Measurements from ENCODE around the gene SIL1. TPM values are rescaled to one million over a fixed set of nuclear protein-coding genes. Genes with fewer than 3 reads are reported as not detected.

SIL1 gene
- total and polyA plus RNA-seq, 2 of the 13 experiments (the other 11 are each of a cell fraction or from before 2014, with no cell fraction given), result 26.0 to 30.0 TPM

- POLR2A ChIA-PET, result no interaction called here
Observed at GRCh38 chr5:139162448-139162847, 35.7 kb downstream of the SIL1 start.

More at GRCh38 chr5:139162448-139162847, 35.7 kb downstream of the SIL1 start:
- FAIRE-seq, result no peak
- Histone ChIP-seq H2AFZ (ENCODE audit: low read length) (no peak overlapping the region), H3K79me2 (ENCODE audit: insufficient read depth, low read length) (no peaks in the 10 kb centered on the region), H3K36me3 (replicated peaks in 1 of 2; ENCODE audit: control insufficient read depth in 1 of 2, insufficient read depth in 2 of 2, low read length in 2 of 2) (no peaks in the 10 kb centered on the region), H3K4me2 (ENCODE audit: low read depth, low read length) (no peak overlapping the region), H3K9me3 (ENCODE audit: low read length) (no peaks in the 10 kb centered on the region), H3K4me3 (replicated peaks in 1 of 3; ENCODE audit: insufficient read depth in 1 of 3, low read depth in 2 of 3, low read length in 3 of 3) (no peak overlapping the region), H3K9ac (ENCODE audit: insufficient read depth, low read depth, low read length) (no peak overlapping the region), H3K27ac (ENCODE audit: extremely low read length, insufficient read depth, low read length) (no peak overlapping the region), H4K20me1 (ENCODE audit: insufficient read depth, low read length) (no peaks in the 10 kb centered on the region), H3K27me3 (ENCODE audit: control insufficient read depth in 1 of 2, insufficient read depth in 2 of 2, low read length in 2 of 2) (no peaks in the 10 kb centered on the region), H3K4me1 (ENCODE audit: insufficient read depth, low read length) (no peaks in the 10 kb centered on the region)
- ATAC-seq, result no peak
- DNase-seq (ENCODE audit: low spot score), result no peak
- in situ Hi-C loops (cut with HindIII; ENCODE audit: extremely low pct_ligation_motif_present, low pct_unique_long_range_greater_than_20kb) (no loop called here), intact Hi-C loops (cut with micrococcal nuclease; ENCODE audit: unreplicated experiment) (no loop called here)
- CTCF ChIA-PET (ENCODE audit: low intra/inter-chr PET ratio, low total read pairs), result no interaction called here
- TF ChIP-seq ZNF775 (CRISPR knock-in tag; IDR thresholded peaks at IDR 0.05; ENCODE audit: borderline replicate concordance) (no peak), ZNF260 (CRISPR knock-in tag; IDR thresholded peaks at IDR 0.05; ENCODE audit: borderline replicate concordance, low read depth) (no peak), ZSCAN12 (CRISPR knock-in tag; IDR thresholded peaks at IDR 0.05) (no peak), ZNF629 (CRISPR knock-in tag; conservative IDR thresholded peaks at IDR 0.05) (no peak), DRAP1 (CRISPR knock-in tag; IDR thresholded peaks at IDR 0.05) (no peak), MLLT10 (CRISPR knock-in tag; IDR thresholded peaks at IDR 0.05) (no peak), ZNF556 (CRISPR knock-in tag; IDR thresholded peaks at IDR 0.05; ENCODE audit: borderline replicate concordance) (no peak), GZF1 (CRISPR knock-in tag; IDR thresholded peaks at IDR 0.05) (no peak), CREM (IDR thresholded peaks at IDR 0.05) (no peak), CREM (CRISPR knock-in tag; IDR thresholded peaks at IDR 0.05) (no peak), ZXDC (CRISPR knock-in tag; IDR thresholded peaks at IDR 0.05) (no peak), ZNF280B (CRISPR knock-in tag; IDR thresholded peaks at IDR 0.05; ENCODE audit: borderline replicate concordance) (no peak), DBP (CRISPR knock-in tag; IDR thresholded peaks at IDR 0.05; ENCODE audit: not compliant biosample characterization) (no peak), ZNF614 (CRISPR knock-in tag; IDR thresholded peaks at IDR 0.05; ENCODE audit: borderline replicate concordance) (no peak), HIVEP1 (CRISPR knock-in tag; IDR thresholded peaks at IDR 0.05) (no peak), ZNF652 (CRISPR knock-in tag; IDR thresholded peaks at IDR 0.05; ENCODE audit: borderline replicate concordance, low read depth) (no peak)
- no TSS peak for BruUV-seq (replicated peaks)
- WGBS (ENCODE audit: low lambda C conversion rate), result 94% methylated on average over 4 of the region's 4 CpGs
